ENCODE measurements around the gene TMEM234.

Gene TMEM234

DNA sequence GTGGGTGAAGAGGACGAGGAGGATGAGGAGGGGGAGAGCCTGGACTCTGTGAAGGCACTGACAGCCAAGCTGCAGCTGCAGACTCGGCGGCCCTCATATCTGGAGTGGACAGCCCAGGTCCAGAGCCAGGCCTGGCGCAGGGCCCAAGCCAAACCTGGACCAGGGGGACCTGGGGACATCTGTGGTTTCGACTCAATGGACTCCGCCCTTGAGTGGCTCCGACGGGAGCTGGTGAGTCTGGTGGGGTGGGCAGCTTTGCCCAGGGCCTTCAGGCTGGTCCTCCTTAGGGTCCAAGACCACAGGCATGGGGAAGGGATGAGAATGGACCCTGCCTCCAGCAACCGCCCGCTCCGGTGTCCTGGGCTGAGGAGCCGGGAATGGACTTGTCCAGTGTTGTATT, 25.3 kb upstream of the TMEM234 start:
- H3K27ac ChIP-seq = no peak overlapping the region
- TF ChIP-seq CTCF (IDR thresholded peaks at IDR 0.05) (no peak), ZFX (IDR thresholded peaks at IDR 0.05; ENCODE audit: borderline replicate concordance) (no peak)

DNA sequence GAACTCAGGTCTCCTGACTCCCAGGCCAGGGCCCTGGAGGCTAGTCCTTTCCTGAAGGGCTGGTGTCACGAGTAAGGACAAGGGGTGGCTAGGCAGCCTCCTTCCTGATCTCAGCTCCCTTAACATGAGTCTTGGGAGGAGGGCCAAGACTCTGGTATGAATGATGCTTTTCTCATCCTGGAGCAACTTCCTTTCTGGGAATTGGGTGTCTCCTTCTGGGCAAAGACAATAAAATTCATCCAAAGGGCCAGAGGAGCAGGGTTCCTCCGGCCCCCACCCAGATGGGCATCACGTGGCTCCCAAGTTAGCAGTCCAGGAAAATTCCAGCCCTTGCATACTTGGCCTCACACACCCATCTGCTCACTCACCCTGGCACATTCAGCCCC, 24.7 kb upstream of the TMEM234 start, which contains the start of gene FAM167B:
FAM167B (plus strand) TSS at position 335 of the 386 bp plus-strand sequence. CDS start 200 bp downstream, outside the sequence.
- TF ChIP-seq ZFX (IDR thresholded peaks at IDR 0.05; ENCODE audit: borderline replicate concordance) (no peak), CTCF (IDR thresholded peaks at IDR 0.05) (no peak)
- no peak within 1 kb of the TSS for H3K27ac ChIP-seq

- no peak overlapping the region for H3K27ac ChIP-seq
- TF ChIP-seq ZFX (IDR thresholded peaks at IDR 0.05; ENCODE audit: borderline replicate concordance) (no peak), CTCF (IDR thresholded peaks at IDR 0.05) (no peak)
These were observed 20.2 kb upstream of the TMEM234 start for GRCh38 chr1:32242341-32242851.

- TF ChIP-seq CTCF (IDR thresholded peaks at IDR 0.05) (no peak), ZFX (IDR thresholded peaks at IDR 0.05; ENCODE audit: borderline replicate concordance) (no peak)
These were observed 19.0 kb upstream of the TMEM234 start for GRCh38 chr1:32241001-32241763.

GRCh38 chr1:32240140-32240951, 18.2 kb upstream of the TMEM234 start:
- TF ChIP-seq ZFX (IDR thresholded peaks at IDR 0.05; ENCODE audit: borderline replicate concordance) (no peak), CTCF (IDR thresholded peaks at IDR 0.05) (peak; percentile 60)
- peak overlapping the region; percentile 70 for H3K27ac ChIP-seq

More at GRCh38 chr1:32241001-32241763, 19.0 kb upstream of the TMEM234 start:
- H3K27ac ChIP-seq = peak overlapping the region; percentile 70

- peak overlapping the region; percentile 70 for H3K27ac ChIP-seq
- TF ChIP-seq ZFX (IDR thresholded peaks at IDR 0.05; ENCODE audit: borderline replicate concordance) (no peak), CTCF (IDR thresholded peaks at IDR 0.05) (no peak)
These were observed 17.6 kb upstream of the TMEM234 start for GRCh38 chr1:32239790-32240139.
